ENCODE data around the gene STARD3. TPM values are rescaled to one million over a fixed set of nuclear protein-coding genes. Genes with fewer than 3 reads are reported as not detected.

STARD3 gene
- total RNA-seq, 1 experiment from 2014 or later, result 2,579 TPM

DNA sequence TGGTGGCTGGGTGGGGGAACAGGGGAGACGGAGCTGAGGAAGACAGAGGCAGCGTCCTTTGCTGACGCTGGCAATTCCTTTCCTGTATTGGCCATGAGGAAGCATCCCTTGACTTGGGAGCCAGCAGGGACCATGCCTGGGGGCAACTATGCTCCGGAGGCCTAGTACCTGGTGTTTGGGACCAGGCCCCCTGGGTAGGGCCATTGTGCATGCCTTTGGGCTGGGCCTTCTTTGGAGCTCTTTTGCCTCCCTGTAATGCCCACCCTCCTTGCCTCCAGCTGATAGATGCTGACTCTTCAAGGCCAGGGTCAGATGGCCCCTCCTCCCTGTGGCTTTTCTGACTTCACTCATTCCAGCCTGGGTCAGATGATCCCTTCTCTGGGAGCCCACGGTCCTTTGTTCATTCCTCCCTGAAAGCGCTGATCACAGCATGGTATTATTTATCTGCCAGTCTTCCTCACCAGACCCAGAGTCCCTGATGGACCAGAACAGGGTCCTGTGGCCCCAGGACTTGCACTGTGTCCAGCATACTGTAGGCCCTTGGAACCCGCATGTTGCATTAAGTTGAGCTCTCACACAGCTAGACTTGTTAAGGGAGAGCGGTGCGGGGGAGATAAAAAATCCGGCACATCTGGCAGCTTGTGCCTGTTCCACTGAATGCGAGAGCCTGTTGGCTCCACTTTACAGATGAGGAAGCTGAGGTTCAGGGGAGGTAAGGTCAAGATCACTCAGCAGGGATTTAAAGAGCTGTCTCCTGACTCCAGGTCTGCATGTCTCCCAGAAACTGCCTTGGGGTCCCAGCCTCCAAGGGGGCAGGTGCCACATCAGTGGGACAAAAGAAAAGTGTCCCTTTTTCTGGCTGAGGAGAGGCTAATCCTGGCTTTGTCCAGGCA is 2.9 kb downstream of the STARD3 start:
- H3K36me3 Mint-ChIP-seq (ENCODE audit: insufficient read depth, unreplicated experiment), result peaks cover 38% of the 10 kb centered on the region
- DNase-seq, result peak; percentile 77
- intact Hi-C loops (cut with micrococcal nuclease; ENCODE audit: unreplicated experiment), result loop anchor here (10.0 kb wide), 3 partner anchors 475 to 855 kb away; partner anchors contain the start of gene CDC6
- no peak overlapping the region for H3K4me3 Mint-ChIP-seq (ENCODE audit: low read depth, unreplicated experiment)
- BruUV-seq (replicated peaks), result no TSS peak
- CTCF ChIA-PET, result interaction anchor here (0.5 to 161.2 kb wide), 22 partner anchors 19 to 778 kb away, joined by 3 to 42089 read pairs (median 8); partner anchors contain the start of genes ERBB2, GRB7, GSDMA and GSDMB
- no peaks in the 10 kb centered on the region for H3K9me3 Mint-ChIP-seq (ENCODE audit: low read depth, unreplicated experiment)
- H3K27me3 Mint-ChIP-seq (ENCODE audit: unreplicated experiment), result no peaks in the 10 kb centered on the region
- H3K4me1 Mint-ChIP-seq (ENCODE audit: low read depth, unreplicated experiment), result peaks cover 77% of the 10 kb centered on the region
- no peak overlapping the region for H3K27ac Mint-ChIP-seq (ENCODE audit: unreplicated experiment)
- TF ChIP-seq, protein P1, sequence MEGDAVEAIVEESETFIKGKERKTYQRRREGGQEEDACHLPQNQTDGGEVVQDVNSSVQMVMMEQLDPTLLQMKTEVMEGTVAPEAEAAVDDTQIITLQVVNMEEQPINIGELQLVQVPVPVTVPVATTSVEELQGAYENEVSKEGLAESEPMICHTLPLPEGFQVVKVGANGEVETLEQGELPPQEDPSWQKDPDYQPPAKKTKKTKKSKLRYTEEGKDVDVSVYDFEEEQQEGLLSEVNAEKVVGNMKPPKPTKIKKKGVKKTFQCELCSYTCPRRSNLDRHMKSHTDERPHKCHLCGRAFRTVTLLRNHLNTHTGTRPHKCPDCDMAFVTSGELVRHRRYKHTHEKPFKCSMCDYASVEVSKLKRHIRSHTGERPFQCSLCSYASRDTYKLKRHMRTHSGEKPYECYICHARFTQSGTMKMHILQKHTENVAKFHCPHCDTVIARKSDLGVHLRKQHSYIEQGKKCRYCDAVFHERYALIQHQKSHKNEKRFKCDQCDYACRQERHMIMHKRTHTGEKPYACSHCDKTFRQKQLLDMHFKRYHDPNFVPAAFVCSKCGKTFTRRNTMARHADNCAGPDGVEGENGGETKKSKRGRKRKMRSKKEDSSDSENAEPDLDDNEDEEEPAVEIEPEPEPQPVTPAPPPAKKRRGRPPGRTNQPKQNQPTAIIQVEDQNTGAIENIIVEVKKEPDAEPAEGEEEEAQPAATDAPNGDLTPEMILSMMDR (IDR thresholded peaks at IDR 0.05; ENCODE audit: unreplicated experiment), result no peak

DNA sequence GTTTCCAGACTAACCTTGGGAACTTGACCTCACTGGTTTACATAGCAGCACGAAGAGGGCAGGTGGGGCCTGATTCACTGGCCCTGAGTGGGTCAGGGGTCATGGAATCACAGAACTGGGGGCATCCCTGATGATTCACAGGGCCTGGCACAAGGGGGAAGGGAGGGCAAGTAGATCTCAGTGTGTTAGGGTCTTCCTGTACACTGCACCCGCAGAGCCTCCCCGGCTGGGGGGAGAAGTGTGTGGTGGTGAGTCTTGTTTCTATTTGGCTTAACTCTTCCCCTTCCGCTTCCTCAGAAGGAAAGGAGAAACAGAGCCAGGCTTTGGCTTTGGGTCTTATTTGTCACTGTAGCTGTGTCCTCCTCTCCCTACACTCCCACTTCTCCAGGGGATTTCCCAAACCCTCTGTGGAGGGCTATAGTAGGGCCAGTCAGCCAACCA is 3.7 kb downstream of the STARD3 start:
- no TSS peak for BruUV-seq (replicated peaks)
- CTCF ChIA-PET, result interaction anchor here (0.7 to 161.2 kb wide), 16 partner anchors 20 to 835 kb away, joined by 3 to 42089 read pairs (median 42); partner anchors contain the start of genes ERBB2, GRB7, GSDMA and GSDMB

DNA sequence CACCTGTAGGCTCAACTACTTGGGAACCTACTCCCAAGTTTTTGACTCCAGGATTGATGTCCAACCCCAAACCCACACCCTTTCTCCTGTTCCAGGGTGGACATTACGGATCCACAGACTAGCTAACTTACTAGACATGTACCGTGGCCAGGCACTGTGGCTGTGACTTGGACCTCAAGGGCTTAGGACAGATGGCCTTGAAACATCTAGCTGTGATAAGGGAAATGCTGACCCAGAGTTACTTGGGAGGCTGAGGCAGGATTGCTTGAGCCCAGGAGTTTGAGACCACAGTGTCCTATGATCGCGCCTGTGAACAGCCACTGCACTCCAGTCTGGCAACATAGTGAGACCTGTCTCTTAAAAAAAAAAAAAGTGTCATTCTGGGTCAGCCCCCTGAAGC is 4.2 kb downstream of the STARD3 start:
- TF ChIP-seq, protein P1 (IDR thresholded peaks at IDR 0.05; ENCODE audit: unreplicated experiment), result no peak
- no peak for DNase-seq
- Mint-ChIP-seq H3K27ac (ENCODE audit: unreplicated experiment) (no peak overlapping the region), H3K9me3 (ENCODE audit: low read depth, unreplicated experiment) (no peaks in the 10 kb centered on the region), H3K4me3 (ENCODE audit: low read depth, unreplicated experiment) (no peak overlapping the region), H3K27me3 (ENCODE audit: unreplicated experiment) (no peaks in the 10 kb centered on the region), H3K36me3 (ENCODE audit: insufficient read depth, unreplicated experiment) (peaks cover 44% of the 10 kb centered on the region), H3K4me1 (ENCODE audit: low read depth, unreplicated experiment) (peaks cover 78% of the 10 kb centered on the region)
- CTCF ChIA-PET, result interaction anchor here (0.6 to 161.2 kb wide), 14 partner anchors 20 to 1025 kb away, joined by 3 to 42089 read pairs (median 18); partner anchors contain the start of genes ERBB2, GRB7, GSDMA and GSDMB
- intact Hi-C loops (cut with micrococcal nuclease; ENCODE audit: unreplicated experiment), result no loop called here
- BruUV-seq (replicated peaks), result no TSS peak

More for the DNA sequence above, 3.7 kb downstream of the STARD3 start:
- Mint-ChIP-seq H3K4me1 (ENCODE audit: low read depth, unreplicated experiment) (peaks cover 79% of the 10 kb centered on the region), H3K9me3 (ENCODE audit: low read depth, unreplicated experiment) (no peaks in the 10 kb centered on the region), H3K27me3 (ENCODE audit: unreplicated experiment) (no peaks in the 10 kb centered on the region), H3K36me3 (ENCODE audit: insufficient read depth, unreplicated experiment) (peaks cover 44% of the 10 kb centered on the region), H3K27ac (ENCODE audit: unreplicated experiment) (no peak overlapping the region), H3K4me3 (ENCODE audit: low read depth, unreplicated experiment) (no peak overlapping the region)
- TF ChIP-seq, protein P1 (IDR thresholded peaks at IDR 0.05; ENCODE audit: unreplicated experiment), result no peak
- peak; percentile 77 for DNase-seq
- intact Hi-C loops (cut with micrococcal nuclease; ENCODE audit: unreplicated experiment), result no loop called here

DNA sequence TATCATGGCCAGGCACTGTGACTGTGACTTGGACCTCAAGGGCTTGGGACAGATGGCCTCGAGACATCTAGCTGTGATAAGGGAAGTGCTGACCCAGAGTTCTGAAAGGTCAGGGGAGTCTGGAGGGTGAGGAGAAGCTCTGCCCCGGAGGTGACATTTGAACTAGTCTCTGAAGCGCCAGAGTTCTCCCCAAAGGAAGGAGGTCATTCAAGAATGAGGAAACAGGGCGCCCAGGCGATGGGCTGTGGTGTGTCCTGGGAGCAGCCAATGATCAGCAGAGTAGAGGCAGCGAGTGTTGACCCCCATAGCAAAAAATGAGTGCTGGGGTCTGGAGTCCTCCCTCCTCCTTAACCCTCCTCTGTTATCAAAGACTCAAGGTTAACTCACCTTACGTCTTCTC is 4.9 kb downstream of the STARD3 start:
- intact Hi-C loops (cut with micrococcal nuclease; ENCODE audit: unreplicated experiment), result no loop called here
- BruUV-seq (replicated peaks), result no TSS peak
- Mint-ChIP-seq H3K36me3 (ENCODE audit: insufficient read depth, unreplicated experiment) (peaks cover 37% of the 10 kb centered on the region), H3K27me3 (ENCODE audit: unreplicated experiment) (no peaks in the 10 kb centered on the region), H3K9me3 (ENCODE audit: low read depth, unreplicated experiment) (no peaks in the 10 kb centered on the region), H3K4me3 (ENCODE audit: low read depth, unreplicated experiment) (no peak overlapping the region), H3K4me1 (ENCODE audit: low read depth, unreplicated experiment) (peaks cover 72% of the 10 kb centered on the region), H3K27ac (ENCODE audit: unreplicated experiment) (no peak overlapping the region)
- TF ChIP-seq, protein P1 (IDR thresholded peaks at IDR 0.05; ENCODE audit: unreplicated experiment), result no peak
- peak; percentile 77 for DNase-seq
- CTCF ChIA-PET, result interaction anchor here (0.5 to 161.2 kb wide), 16 partner anchors 21 to 926 kb away, joined by 3 to 42089 read pairs (median 6); partner anchors contain the start of genes ERBB2, GRB7, GSDMA and GSDMB

Data from Calu3 (cell line).